ENCODE measurements around the gene FDXR.

GRCh38 chr17:74882517-74883240 lies 9.9 kb upstream of the FDXR start:
- TF ChIP-seq CTCF (IDR thresholded peaks at IDR 0.05; ENCODE audit: poor library complexity, severe bottlenecking) = no peak
- no peak for TF ChIP-seq TAF1 (IDR thresholded peaks at IDR 0.05; ENCODE audit: low read depth)
- TF ChIP-seq EP300 (conservative IDR thresholded peaks at IDR 0.05; ENCODE audit: poor library complexity, severe bottlenecking) = no peak
- no peak for TF ChIP-seq POLR2AphosphoS5 (IDR thresholded peaks at IDR 0.05)
- TF ChIP-seq SMC3 (conservative IDR thresholded peaks at IDR 0.05; ENCODE audit: poor library complexity) = no peak
- no peak for TF ChIP-seq MXI1 (conservative IDR thresholded peaks at IDR 0.05; ENCODE audit: poor library complexity, severe bottlenecking)
- TF ChIP-seq EZH2 (IDR thresholded peaks at IDR 0.05; ENCODE audit: borderline replicate concordance, insufficient read depth, low read length, poor library complexity, severe bottlenecking) = no peak

All from neural cell (in vitro differentiated cells).